ENCODE results near the gene MACROH2A2. TPM values are rescaled to one million over a fixed set of nuclear protein-coding genes. Genes with fewer than 3 reads are reported as not detected.
A peak's percentile ranks its signal among the peaks of the same experiment; 100 is the strongest.

Gene MACROH2A2
- total RNA-seq, 1 experiment from 2014 or later = 1.8 TPM

DNA sequence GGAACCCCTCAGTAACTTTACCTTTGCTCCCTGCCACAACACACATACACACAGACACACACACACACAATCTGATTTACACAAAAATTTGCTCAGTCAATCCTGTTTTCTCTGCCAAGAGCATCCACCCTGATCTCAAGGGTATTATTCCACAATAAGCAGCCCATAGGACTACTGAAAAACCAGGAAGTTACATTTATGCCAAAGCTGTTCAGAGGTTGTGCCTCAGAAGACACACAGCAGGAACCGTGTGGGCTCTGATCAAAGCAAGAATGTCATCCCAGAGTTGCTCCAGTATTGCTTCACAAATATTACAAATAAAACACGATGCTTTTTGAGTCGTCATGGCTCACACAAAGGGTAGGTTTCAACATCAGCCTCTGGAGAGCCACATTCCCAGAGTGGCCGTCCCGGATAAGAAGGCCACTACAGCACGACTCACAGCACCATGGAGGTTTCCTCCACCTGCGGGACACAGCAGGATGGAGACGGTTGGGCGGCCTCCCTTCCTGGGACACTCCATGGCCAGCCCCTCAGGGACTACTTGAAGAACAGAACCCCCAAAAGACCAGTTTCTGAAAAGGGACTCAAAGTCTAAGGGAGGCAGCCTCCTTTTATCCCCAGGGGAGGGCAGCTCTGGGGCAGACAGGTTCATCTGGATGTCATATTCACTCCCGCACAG, 78.4 kb downstream of the MACROH2A2 start:
- DNase-seq (ENCODE audit: low read depth) = peak; percentile 19

DNA sequence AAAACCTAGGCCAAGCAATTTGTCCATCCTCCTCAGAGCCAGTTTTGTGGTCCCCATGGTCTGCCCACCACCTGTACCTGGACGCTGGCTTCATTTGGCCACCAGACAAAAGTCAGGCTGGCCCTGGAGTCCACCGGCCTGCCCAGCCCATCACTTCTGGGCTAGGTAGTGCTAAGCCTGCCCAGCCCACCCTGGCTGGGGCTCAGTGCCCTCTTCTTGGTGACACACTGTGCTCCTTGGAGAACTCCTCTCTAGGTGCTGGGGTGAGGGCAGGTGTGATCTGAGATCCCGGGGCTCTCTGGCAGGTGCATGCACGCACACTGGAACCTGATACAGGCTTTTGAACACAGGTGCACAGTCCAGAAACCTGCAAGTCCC, 78.9 kb downstream of the MACROH2A2 start:
- no peak for DNase-seq (ENCODE audit: low read depth)

DNA sequence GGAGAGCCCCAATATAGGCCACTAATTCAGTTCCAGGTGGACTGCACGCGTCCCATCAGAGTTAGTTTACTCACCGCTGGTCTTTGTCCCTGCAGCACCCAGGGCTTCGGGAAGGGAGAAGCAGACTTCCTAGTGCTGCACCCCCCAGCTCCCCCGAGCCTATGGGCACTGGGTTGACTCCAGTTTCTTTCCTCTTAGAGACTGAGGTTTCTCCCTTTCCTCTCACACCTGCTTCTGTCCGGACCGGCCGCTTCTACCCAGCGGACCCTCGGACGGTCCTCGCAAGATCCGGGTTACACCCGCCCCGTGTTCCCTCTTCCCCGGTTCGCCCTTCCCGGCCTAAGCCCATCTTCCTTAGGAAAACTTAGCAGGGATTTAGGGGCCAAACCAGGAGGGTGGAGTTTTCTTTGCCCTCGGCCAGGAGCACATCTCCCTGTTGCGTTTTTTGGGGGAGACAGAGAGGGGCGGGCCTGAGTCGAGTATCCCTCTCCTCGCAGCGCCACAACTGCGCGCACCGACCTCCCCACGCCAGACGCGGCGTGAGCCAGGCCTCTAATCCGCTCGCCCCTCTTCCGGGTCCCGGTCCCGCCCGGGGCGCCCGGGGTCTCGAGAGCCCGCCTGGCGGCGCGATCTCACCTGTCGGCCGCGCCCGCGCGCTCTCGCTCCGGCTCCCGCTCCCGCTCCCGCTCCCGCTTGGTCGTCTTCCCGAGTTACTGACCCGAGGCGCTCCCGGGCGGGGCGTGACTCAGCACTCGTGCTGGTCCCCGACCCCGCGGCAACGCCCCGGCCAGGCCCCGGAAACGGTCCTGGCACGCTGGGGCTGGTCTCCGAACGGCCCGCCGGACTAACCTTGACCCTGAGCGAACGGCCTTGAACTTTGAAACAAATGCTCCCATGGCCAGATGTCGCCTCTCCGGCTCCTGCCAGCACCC, 79.7 kb downstream of the MACROH2A2 start, which contains the start of gene AIFM2:
TSS of gene AIFM2 (minus strand) at position 728 of the 932 bp plus-strand sequence. CDS start 8,741 bp downstream, outside the sequence.
- DNase-seq (ENCODE audit: low read depth) = peak; percentile 81

DNA sequence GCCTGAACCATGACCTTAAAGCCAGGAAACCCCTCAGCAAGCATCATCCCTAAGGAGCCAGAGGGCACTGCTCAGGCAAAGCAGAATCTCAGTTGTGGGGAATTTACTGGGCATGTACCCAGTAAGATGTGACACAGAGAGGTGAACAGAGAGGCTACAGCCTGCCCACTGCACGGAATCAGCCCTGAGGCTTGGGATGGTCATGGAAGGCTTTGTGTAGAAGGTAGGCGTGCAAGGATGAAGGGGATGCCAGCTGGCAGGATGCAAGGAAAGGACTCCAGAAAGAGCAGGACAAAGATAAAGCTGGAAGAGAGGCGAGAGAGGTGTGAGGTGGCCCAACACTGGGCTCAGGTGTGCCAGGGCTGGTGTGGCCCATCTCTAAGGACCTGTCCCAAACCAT, 82.4 kb downstream of the MACROH2A2 start:
- no peak for DNase-seq (ENCODE audit: low read depth)

DNA sequence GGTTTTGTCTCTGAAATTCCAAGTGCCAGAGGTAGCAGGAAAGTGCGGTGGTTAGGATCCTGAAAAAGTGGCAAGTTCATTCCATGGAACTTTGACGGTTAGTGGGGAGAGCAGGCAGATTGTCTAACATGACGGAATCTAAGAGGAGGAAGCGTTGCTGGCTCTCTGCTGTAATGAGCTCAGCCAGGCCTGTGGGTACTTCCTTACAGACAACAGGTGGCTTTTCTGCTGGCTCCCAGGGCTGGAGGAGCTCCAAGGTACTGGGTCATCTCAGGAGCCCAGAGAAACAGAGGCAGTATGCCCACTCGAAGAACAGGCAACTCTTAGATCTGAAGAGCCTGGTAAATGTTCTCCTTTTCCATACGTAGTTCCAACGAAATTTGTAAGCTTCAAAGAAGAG, 83.0 kb downstream of the MACROH2A2 start:
- DNase-seq (ENCODE audit: low read depth) = no peak

DNA sequence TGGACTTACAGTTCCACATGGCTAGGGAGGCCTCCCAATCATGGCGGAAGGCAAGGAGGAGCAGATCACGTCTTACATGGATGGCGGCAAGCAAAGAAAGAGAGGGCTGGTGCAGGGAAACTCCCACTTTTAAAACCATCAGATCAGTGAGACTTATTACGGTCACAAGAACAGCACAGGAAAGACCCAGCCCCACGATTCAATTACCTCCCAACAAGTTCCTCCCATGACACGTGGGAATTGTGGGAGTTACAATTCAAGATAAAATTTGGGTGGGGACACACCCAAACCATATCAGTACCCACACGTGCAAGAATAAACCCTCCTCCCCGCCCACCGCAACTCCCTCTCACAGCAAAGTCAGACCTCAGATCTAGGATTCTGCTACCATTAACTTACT, 84.5 kb downstream of the MACROH2A2 start:
- no peak for DNase-seq (ENCODE audit: low read depth)

DNA sequence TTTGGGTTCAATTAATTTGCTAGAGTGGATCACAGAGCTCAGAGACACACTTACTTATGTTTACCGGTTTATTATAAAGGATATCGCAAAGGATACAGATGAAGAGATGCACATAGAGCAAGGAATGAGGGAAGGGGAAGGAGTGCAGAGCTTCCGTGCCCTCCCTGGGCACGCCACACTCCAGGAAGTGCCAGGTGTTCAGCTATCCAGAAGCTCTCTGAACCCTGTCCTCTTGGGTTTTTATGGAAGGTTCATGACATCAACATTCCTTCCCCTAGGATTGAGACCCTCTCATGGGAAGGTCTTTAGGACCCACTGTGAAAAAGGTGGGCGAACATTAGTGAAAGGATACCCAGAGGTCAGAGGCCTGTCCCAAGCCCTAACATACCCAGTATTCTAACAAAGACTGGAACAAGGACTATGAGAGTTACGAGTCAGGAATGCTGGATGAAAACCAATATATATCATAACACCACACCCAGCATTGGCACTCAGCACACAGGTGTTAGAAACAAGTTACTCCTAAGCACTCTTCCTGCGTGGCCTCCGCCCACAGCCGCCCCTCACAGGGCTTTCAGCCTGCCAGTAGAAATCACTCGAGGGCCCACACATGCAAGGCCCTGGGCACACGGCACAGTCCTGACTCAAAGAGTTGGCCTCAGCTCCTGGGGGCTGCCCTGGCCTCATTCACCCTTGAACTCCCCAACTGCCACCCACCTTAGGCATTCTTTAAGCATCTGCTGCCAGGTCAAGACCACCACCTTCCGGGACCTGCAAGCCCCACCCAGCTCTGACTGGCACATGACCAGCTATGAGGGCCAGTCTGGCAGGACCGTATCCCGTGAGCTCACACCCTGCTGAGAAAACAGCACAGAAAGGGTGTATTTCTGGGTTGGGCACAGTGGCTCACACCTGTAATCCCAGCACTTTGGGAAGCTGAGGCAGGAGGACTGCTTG, 85.6 kb downstream of the MACROH2A2 start:
- no peak for DNase-seq (ENCODE audit: low read depth)

DNA sequence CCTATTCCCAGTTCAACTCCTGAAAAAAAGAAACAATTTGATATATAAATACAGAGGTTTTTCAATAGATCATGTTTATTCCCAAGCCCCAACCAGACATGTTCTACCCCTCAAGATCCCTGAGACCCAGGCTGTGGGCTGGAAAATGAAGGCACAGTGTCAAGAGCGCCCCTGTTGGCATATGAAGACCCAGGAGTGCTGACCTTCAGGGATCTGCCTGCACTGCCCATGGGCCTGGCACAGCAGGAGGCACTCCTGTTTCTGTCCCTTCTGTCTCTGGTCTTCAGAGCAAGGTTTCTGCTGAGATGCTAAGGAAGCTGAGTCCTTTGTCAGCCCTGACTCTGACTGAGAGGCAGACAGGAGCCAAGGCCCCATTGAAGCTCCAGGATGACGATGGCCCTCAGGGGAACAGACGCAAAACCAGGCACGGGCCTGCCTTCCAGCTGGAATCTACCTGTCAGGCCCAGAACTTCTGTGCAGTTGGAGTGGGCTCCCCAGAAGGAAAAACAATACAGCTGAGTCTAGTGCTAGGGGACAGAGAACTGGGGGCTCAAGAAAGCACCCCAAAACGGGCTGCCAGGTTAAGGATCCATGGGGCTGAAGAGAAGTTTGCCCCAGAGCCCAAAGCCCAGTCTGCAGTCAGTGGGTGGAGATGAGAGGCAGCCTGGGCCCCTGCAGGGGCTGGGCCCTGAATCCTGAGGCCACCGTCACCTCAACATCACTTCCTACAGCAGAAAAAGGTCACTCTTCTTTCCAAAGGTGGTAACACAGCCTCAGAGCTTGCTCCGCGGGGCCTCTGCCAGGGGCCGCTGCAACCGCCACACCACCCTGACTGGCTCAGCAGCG, 86.7 kb downstream of the MACROH2A2 start:
- DNase-seq (ENCODE audit: low read depth) = no peak

DNA sequence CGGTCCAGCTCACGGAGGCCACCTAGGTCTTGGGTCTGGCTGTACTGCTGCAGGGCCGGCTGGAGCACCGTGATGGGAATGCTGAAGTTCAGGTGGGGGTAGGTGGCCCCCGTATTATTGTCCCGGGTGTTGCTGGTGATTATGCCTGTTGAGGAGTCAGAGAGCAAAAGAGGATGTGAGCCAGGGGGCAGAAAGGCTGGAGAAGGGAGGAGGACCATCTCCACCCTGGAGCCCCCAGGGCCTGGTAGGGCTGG, 87.3 kb downstream of the MACROH2A2 start:
- DNase-seq (ENCODE audit: low read depth) = no peak

DNA sequence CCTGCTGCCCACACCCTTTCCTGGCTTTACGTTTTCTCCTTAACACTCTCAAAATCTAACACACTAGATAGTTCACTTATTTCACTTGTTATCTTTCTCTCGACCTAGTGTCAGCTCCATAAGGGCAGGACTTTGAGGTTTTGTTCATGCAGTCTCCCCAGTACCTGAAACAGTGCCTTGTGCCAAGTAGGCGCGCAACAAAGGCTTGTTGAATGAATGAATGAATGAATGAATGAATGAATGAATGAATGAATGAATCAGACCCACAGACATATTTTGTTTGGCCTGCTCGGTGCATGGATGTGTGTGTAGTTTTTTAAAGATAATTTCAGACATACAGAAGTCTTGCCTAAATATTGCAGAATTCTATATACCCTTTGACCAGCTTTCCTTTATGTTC, 87.7 kb downstream of the MACROH2A2 start:
- DNase-seq (ENCODE audit: low read depth) = no peak

DNA sequence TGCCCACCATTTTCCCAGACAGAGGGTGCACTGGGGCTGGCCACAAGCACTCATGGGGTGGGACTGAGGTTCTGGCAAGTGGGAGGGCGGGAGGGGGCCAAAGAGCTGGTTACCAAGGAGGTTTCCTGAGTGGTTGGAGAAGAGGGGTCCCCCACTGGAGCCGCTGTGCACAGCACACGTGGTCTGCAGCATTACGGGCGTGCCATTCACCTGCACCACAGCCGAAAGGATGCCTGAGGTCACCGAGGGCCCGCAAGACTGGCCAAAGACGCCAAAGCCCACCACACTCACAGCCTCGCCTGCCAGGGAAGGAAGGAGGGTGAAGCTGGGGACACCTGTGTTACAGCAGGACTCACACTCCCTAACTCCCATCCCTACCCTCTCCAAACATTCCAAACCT, 89.9 kb downstream of the MACROH2A2 start:
- DNase-seq (ENCODE audit: low read depth) = no peak

DNA sequence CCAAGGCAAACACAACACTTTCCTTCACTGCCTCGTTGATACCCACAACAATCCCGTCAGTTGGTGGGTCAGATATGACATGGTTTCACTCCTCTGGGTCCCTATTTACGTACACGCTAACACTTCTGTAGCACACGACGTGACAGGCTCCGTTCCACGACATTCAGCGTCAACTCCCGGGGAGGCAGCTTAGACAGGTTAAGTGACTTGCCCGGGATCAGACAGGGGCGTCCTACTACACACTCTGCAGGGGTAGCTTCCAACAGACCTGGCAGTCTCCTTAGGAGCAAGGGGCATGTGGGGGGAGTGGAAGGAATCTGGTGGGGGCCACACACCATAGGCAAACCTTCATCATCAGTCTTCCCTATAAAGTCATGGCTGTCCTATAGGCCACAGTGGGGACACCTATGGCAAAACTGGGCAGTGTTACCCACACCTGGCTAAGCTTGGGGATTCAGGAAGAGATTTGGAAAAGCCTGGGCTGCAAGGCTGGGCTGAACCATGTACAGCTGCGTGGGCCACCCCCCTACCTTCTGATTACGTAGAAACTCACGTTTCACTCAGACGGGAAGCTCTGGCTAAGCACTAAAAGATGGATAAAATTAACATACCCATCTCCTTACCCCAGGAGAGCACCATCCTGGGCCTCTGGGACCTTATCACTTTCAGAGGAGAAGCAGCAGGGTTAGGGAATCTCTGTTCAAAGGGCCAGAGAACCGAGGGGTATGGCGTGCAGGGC, 91.9 kb downstream of the MACROH2A2 start:
- DNase-seq (ENCODE audit: low read depth) = no peak

DNA sequence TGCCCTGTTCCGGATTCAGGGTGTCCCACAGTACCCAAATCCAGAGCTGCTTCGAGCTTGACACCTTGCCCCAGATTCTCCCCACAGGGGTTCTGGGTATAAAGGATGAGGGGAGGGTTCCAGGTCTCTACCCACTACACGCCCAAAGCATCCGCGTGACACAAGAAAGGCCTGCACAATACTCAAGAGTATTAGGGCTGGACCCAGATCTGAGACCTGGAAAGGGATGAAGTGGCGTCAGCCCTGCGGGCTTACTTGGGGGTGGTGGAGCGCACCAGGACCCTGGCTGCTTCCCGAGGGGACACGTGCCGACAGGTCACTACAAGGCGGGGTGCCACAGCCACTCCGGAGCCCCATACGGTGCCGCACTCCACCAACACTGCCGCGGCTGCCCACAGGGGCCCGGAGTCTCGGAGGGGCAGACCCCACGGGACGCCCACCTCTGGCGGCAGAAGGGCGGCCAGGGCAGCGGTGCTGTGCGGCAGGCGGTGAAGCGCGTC, 92.6 kb downstream of the MACROH2A2 start:
- DNase-seq (ENCODE audit: low read depth) = no peak

DNA sequence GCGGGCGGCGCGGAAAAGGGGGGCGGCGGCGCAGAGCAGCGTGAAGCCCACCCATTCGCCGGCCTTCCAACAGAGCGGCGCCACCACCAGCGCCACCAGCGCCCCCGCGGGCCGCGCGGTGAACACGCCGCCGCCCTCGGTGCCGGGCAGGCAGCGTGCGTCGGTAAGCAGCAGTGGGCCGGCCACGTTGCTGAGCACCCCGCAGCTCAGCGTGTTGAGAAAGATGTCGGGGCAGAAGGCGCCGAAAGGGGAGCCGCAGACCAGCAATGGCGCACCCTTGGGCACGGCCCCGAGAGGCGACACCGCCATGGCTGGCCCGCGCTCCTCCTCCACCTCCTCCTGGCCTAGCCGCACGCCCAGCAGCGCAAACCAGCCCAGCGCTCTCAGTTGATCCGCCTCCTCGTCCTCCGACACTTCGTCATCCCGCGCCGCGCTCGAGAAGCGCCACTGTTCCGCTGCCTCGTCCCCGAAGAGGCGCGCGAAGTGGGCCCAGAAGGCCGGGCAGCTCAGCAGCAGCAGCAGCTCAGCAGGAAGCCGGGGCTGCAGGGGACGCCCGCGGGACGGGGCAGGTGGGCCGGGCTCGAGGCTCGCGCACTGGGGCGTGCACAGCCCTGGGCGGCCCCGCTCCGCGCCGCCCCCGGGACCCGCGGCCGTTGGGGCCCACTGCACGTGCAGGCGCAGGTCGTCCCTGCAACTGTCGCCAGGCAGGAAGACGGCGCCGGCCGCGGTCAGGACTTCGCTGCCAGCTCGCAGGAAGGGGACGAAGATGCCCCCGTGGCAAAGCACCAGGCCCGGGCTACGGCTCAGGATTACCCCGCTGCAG, 93.2 kb downstream of the MACROH2A2 start:
- DNase-seq (ENCODE audit: low read depth) = peak; percentile 64

DNA sequence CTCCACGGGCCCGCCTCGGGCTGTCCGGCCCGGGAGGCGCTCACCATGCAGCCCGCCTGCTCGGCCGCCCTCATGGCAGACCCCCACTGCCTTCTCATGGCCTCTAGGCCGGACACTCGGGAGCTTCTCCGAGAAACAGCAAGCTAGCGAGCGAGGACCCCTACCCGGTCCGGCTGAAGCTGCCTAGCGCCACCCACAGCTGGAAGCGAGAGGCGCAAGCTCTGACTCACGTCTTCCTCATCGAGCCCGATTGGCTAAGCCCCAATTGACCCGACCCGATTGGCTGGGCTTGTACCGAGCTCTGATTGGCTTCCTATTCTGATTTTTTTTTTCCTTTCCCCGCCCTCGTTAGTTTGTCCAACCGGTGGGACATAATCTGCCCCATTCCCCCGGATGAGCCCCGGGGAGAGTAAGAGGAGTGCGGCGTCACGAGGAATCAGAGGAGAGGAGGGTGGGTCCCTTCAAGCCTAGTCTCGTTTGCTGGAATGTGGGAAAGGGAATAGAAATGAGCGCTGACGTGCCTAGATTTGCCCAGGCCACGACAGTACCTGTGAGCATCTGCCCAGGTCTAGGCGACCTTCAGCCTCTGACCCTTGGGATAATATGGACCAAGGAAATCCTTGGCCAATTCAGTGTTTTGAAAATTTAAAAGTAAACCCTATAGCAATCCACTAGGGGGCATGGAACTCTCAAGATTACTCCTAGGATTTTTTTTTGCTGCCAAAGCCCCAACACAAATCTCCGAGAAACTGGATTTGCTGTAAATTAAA, 94.0 kb downstream of the MACROH2A2 start, which contains the start of gene TYSND1:
TSS of gene TYSND1 (minus strand) at position 212 of the 770 bp plus-strand sequence. CDS start at position 98, 114 bp downstream.
- peak; percentile 97 for DNase-seq (ENCODE audit: low read depth)

DNA sequence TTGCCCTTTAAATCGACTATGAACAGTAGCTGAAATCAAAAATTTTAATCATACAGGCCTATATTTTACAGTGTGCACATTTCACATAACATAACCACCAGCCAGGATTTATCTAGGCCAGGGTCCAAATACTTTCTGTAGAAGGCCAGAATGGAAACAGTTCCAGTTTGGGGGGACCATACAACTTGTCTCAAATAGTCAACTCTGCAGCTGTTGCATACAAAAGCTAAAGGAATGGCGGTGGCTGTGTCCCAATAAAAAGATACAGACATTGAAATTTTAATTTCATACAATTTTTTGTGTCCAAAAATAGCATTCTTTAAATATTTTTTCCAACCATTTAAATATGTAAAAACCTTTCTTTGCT, 94.6 kb downstream of the MACROH2A2 start:
- DNase-seq (ENCODE audit: low read depth) = no peak

DNA sequence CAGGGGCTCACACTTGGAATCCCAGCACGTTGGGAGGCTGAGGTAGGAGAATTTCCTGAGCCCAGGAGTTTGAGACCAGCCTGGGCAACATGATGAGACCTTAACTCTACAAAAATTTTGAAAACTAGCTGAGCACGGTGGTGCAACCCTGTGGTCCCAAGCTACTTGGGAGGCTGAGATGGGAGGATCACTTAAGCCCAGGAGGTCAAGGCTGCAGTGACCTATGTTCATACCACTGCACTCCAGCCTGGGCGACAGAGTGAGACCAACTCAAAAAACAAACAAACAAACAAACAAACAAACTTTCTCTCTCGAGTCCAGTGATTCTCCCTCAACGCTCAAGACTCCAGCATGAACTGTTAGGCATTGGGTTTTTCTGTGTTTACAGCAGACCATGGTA, 95.9 kb downstream of the MACROH2A2 start:
- DNase-seq (ENCODE audit: low read depth) = no peak

DNA sequence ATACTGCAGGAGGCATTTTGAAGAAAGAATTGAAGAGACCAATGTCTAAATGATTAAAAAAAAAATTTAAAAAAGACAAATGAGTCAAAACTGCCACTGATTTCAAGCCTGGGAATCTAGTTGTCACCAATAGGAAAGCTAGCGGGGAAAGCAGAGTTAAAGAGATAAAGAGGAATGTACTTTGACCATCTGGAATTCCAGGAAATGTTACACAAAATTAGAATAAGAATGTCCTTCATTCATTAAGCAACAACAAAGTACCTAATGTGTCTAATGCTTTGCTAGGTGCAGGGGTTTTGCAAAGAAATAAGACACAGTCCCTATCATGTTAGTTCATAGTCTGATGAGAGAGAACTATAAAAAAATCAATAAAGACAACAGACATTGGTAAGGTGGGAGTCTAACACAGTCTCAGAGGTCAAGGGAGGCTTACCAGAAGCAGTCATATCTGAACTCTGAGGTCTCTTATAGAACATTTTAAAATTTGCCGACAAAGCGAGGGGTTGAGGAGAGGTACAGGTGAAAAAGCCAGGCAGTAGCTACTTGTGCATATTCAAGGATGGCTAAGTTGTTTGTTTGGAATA, 102.7 kb downstream of the MACROH2A2 start:
- no peak for DNase-seq (ENCODE audit: low read depth)

All from RPMI7951 (cell line).